Astrocyte (in vitro differentiated cells and primary cell): ENCODE data around the gene CCDC178.

ENCODE experiments used
- CTCF ChIP-seq: IDR thresholded peaks from 2 replicates; pipeline ENCODE4 v1.5.1; 2011; ENCODE audit warnings: low read depth, mild to moderate bottlenecking, inconsistent platforms, low read length, moderate library complexity; ENCODE audit not compliant: insufficient read depth
- EZH2 ChIP-seq: IDR thresholded peaks from 2 replicates; pipeline ENCODE4 v1.6.1; 2012; ENCODE audit warnings: mild to moderate bottlenecking, low read length, inconsistent platforms; ENCODE audit not compliant: insufficient read depth

- TF ChIP-seq CTCF, result no peak
- no peak for TF ChIP-seq EZH2
Observed at GRCh38 chr18:33470216-33470615, 29.7 kb upstream of the CCDC178 start.
